Endodermal cell (in vitro differentiated cells): ENCODE results near the gene DLL1. TPM values are rescaled to one million over a fixed set of nuclear protein-coding genes. Genes with fewer than 3 reads are reported as not detected.

Experiments
- DNase-seq: peaks from one replicate; pipeline ENCODE4 v3.0.0-alpha.2; 2017
- H3K27ac ChIP-seq: 2 replicates; pipeline ENCODE4 v1.5.1; 2013; ENCODE audit warnings: mild to moderate bottlenecking, low read depth, low read length, moderate library complexity
- H3K27me3 ChIP-seq: 2 replicates; pipeline ENCODE4 v1.6.1; 2013; ENCODE audit warnings: mild to moderate bottlenecking, low read length, moderate library complexity; ENCODE audit not compliant: insufficient read depth, control insufficient read depth, poor library complexity, severe bottlenecking
- H3K36me3 ChIP-seq: 2 replicates; pipeline ENCODE4 v1.7.0; 2013; ENCODE audit warnings: mild to moderate bottlenecking, low read length, moderate library complexity; ENCODE audit not compliant: control insufficient read depth, insufficient read depth
- H3K4me1 ChIP-seq: one replicate; pipeline ENCODE4 v1.7.0; 2013; ENCODE audit warnings: low read length; ENCODE audit not compliant: control insufficient read depth, insufficient read depth
- H3K4me3 ChIP-seq: 2 replicates; pipeline ENCODE4 v1.5.1; 2013; ENCODE audit warnings: mild to moderate bottlenecking, low read length, moderate library complexity
- H3K9ac ChIP-seq: 2 replicates; pipeline ENCODE4 v1.6.1; 2013; ENCODE audit warnings: mild to moderate bottlenecking, low read length, moderate library complexity; ENCODE audit not compliant: poor library complexity, severe bottlenecking; ENCODE audit errors: extremely low read depth
- H3K9me3 ChIP-seq: 2 replicates; pipeline ENCODE4 v1.6.1; 2013; ENCODE audit warnings: mild to moderate bottlenecking, low read length, moderate library complexity; ENCODE audit not compliant: control insufficient read depth
- H3K27ac Mint-ChIP-seq: 2 replicates; pipeline ENCODE4 v1.8.0; 2020; ENCODE audit warnings: mixed read lengths
- H3K27me3 Mint-ChIP-seq: 2 replicates; pipeline ENCODE4 v1.8.0; 2021; ENCODE audit warnings: mild to moderate bottlenecking, mixed read lengths; ENCODE audit not compliant: insufficient read depth
- H3K36me3 Mint-ChIP-seq: 2 replicates; pipeline ENCODE4 v1.8.0; 2020; ENCODE audit warnings: low read depth, mixed read lengths
- H3K4me1 Mint-ChIP-seq: 2 replicates; pipeline ENCODE4 v1.8.0; 2020; ENCODE audit warnings: mixed read lengths
- H3K4me3 Mint-ChIP-seq: 2 replicates; pipeline ENCODE4 v1.8.0; 2020; ENCODE audit warnings: mild to moderate bottlenecking, moderate library complexity, mixed read lengths
- H3K9me3 Mint-ChIP-seq: 2 replicates; pipeline ENCODE4 v1.8.0; 2020; ENCODE audit warnings: mild to moderate bottlenecking, mixed read lengths
- CTCF ChIP-seq: fragments of 200-600 bp; sonication (generic); conservative IDR thresholded peaks from 2 replicates; pipeline ENCODE4 v1.5.0; 2021; ENCODE audit warnings: antibody characterized with exemption, mild to moderate bottlenecking
- WGBS, 2 experiments: methylation state at CpG; one replicate each; pipeline versions ENCODE4 v1.1.5 to v1.1.7; 2013; ENCODE audit warnings: missing lambda C conversion rate in 2 of 2, mixed read lengths in 1 of 2; ENCODE audit not compliant: insufficient coverage in 1 of 2, insufficient read length in 1 of 2; 5-methylcytosine and 5-hydroxymethylcytosine counted together
- total RNA-seq, 2 donors: library from RNA; stranded (reverse); fragmentation: NEBNext Ultra II Directional in 1 of 2; extraction: Animal tissue kit (Norgen Biotek cat#: 25700) in 1 of 2; gene quantifications; 2 replicates in 1 of 2; 3 replicates in 1 of 2; pipeline ENCODE4 v1.2.1, GENCODE V29; 2021

Gene DLL1
- total RNA-seq, 2 donors from 2014 or later = 3.1 to 3.6 TPM

- H3K4me3 ChIP-seq = no peak overlapping the region
- H3K4me3 Mint-ChIP-seq = no peak overlapping the region
- peaks cover 27% of the 10 kb centered on the region for H3K4me1 Mint-ChIP-seq
- peaks cover 9% of the 10 kb centered on the region for H3K27me3 Mint-ChIP-seq
- DNase-seq = no peak
- H3K36me3 ChIP-seq = no peaks in the 10 kb centered on the region
- H3K27me3 ChIP-seq = no peaks in the 10 kb centered on the region
- no peaks in the 10 kb centered on the region for H3K9me3 ChIP-seq
- H3K27ac ChIP-seq = no peak overlapping the region
- no peak overlapping the region for H3K9ac ChIP-seq
- H3K27ac Mint-ChIP-seq = no peak overlapping the region
- WGBS, 2 experiments = 96 to 100% methylated on average over 3 to 7 of the region's 7 CpGs
- no peaks in the 10 kb centered on the region for H3K9me3 Mint-ChIP-seq
- H3K4me1 ChIP-seq = peaks cover under 1% of the 10 kb centered on the region
- no peaks in the 10 kb centered on the region for H3K36me3 Mint-ChIP-seq
- no peak for TF ChIP-seq CTCF
These were observed 26.8 kb downstream of the DLL1 start for GRCh38 chr6:170264086-170264485.

- Mint-ChIP-seq H3K36me3 (no peaks in the 10 kb centered on the region), H3K4me3 (no peak overlapping the region), H3K9me3 (no peaks in the 10 kb centered on the region), H3K4me1 (peaks cover 23% of the 10 kb centered on the region), H3K27me3 (peaks cover 9% of the 10 kb centered on the region), H3K27ac (no peak overlapping the region)
- H3K4me1 ChIP-seq = no peaks in the 10 kb centered on the region
- no peak for DNase-seq
- 88 to 100% methylated on average over 1 to 8 of the region's 8 CpGs for WGBS, 2 experiments
- no peak overlapping the region for H3K27ac ChIP-seq
- TF ChIP-seq CTCF = no peak
- H3K4me3 ChIP-seq = no peak overlapping the region
- no peaks in the 10 kb centered on the region for H3K36me3 ChIP-seq
- H3K27me3 ChIP-seq = no peaks in the 10 kb centered on the region
- no peak overlapping the region for H3K9ac ChIP-seq
- H3K9me3 ChIP-seq = no peaks in the 10 kb centered on the region
These were observed 27.5 kb downstream of the DLL1 start for GRCh38 chr6:170263410-170263809.

- H3K9ac ChIP-seq = no peak overlapping the region
- 91 to 93% methylated on average over 17 to 22 of the region's 22 CpGs for WGBS, 2 experiments
These were observed 28.3 kb downstream of the DLL1 start for GRCh38 chr6:170262489-170263088.

More at GRCh38 chr6:170262489-170263088, 28.3 kb downstream of the DLL1 start:
- Histone ChIP-seq H3K9me3 (no peaks in the 10 kb centered on the region), H3K27me3 (no peaks in the 10 kb centered on the region), H3K36me3 (no peaks in the 10 kb centered on the region), H3K27ac (no peak overlapping the region), H3K4me3 (no peak overlapping the region), H3K4me1 (no peaks in the 10 kb centered on the region)
- H3K27ac Mint-ChIP-seq = no peak overlapping the region
- H3K36me3 Mint-ChIP-seq = no peaks in the 10 kb centered on the region
- DNase-seq = no peak
- H3K4me3 Mint-ChIP-seq = no peak overlapping the region
- peaks cover 15% of the 10 kb centered on the region for H3K4me1 Mint-ChIP-seq
- TF ChIP-seq CTCF = no peak
- no peaks in the 10 kb centered on the region for H3K9me3 Mint-ChIP-seq
- peaks cover 8% of the 10 kb centered on the region for H3K27me3 Mint-ChIP-seq
